HepG2 (cell line): ENCODE measurements around the gene TGM2. TPM values are rescaled to one million over a fixed set of nuclear protein-coding genes. Genes with fewer than 3 reads are reported as not detected.

Experiments used
- ATAC-seq: fragments of 200-7000 bp; cut with Tn5 transposase; 3 replicates; pipeline ENCODE4 v1.9.1; 2020; ENCODE audit warnings: mild to moderate bottlenecking, moderate library complexity
- BruUV-seq: library from RNA; stranded (reverse); fragments of 400-500 nt; replicated peaks from 2 replicates; lab custom pipeline; 2021; lab: Mats Ljungman, UMichigan
- CTCF ChIA-PET: fragments of 300-600 bp; formaldehyde crosslinking; extraction: SDS; loops from one replicate; lab custom pipeline; 2021; ENCODE audit warnings: low total read pairs, inconsistent platforms, low intra/inter-chr PET ratio; lab: Yijun Ruan, JAX
- POLR2A ChIA-PET: fragments of 350-600 bp; sonication (Branson Sonifier 250); formaldehyde crosslinking; loops from one replicate; lab custom pipeline; 2020; ENCODE audit warnings: antibody characterized with exemption, inconsistent platforms; lab: Yijun Ruan, JAX
- DNase-seq: peaks from one replicate; pipeline ENCODE4 v3.0.0-alpha.2; 2015; ENCODE audit warnings: low spot score
- FAIRE-seq: peaks from 3 replicates; lab custom pipeline; 2011; peaks lifted over from hg19 to GRCh38; lab: Jason Lieb, UNC
- H2AFZ ChIP-seq: one replicate; pipeline ENCODE4 v1.6.1; 2011; ENCODE audit warnings: low read length, inconsistent platforms
- H3K27ac ChIP-seq: fragments of 300-600 bp; 3 replicates; pipeline ENCODE4 v1.8.0; 2011; ENCODE audit warnings: mixed run types, mild to moderate bottlenecking, mixed read lengths, low read length, inconsistent platforms; ENCODE audit not compliant: insufficient read depth; ENCODE audit errors: extremely low read length
- H3K27me3 ChIP-seq, 2 experiments: fragments of 200-600 bp in 1 of 2; 2 replicates in 1 of 2; 3 replicates in 1 of 2; pipeline versions ENCODE4 v1.6.0 to v1.8.0; 2011; ENCODE audit warnings: low read length in 2 of 2, mild to moderate bottlenecking in 2 of 2, moderate library complexity in 2 of 2, inconsistent platforms in 1 of 2; ENCODE audit not compliant: insufficient read depth in 2 of 2, control insufficient read depth in 1 of 2
- H3K36me3 ChIP-seq, 2 experiments: fragments of 200-600 bp in 1 of 2; replicated peaks in 1 of 2; 2 replicates in 1 of 2; 3 replicates in 1 of 2; pipeline versions ENCODE4 v1.5.1 to v1.8.0; 2011; ENCODE audit warnings: low read length in 2 of 2, inconsistent platforms in 1 of 2; ENCODE audit not compliant: insufficient read depth in 2 of 2, control insufficient read depth in 1 of 2
- H3K4me1 ChIP-seq: 2 replicates; pipeline ENCODE4 v1.5.1; 2012; ENCODE audit warnings: low read length, inconsistent platforms; ENCODE audit not compliant: insufficient read depth
- H3K4me2 ChIP-seq: 2 replicates; pipeline ENCODE4 v1.6.0; 2011; ENCODE audit warnings: low read depth, low read length, inconsistent platforms
- H3K4me3 ChIP-seq, 3 experiments: fragments of 200-600 bp in 1 of 3; sonication (generic), shearing (Covaris generic) in 1 of 3; replicated peaks in 1 of 3; 2 replicates each; pipeline ENCODE4 v1.5.1; 2011 to 2016; ENCODE audit warnings: low read length in 3 of 3, inconsistent platforms in 2 of 3, low read depth in 2 of 3, mild to moderate bottlenecking in 2 of 3, control low read depth in 1 of 3, mixed read lengths in 1 of 3; ENCODE audit not compliant: insufficient read depth in 1 of 3
- H3K79me2 ChIP-seq: one replicate; pipeline ENCODE4 v1.6.1; 2011; ENCODE audit warnings: low read length, inconsistent platforms; ENCODE audit not compliant: insufficient read depth
- H3K9ac ChIP-seq: 2 replicates; pipeline ENCODE4 v1.6.0; 2011; ENCODE audit warnings: mild to moderate bottlenecking, low read depth, low read length, inconsistent platforms; ENCODE audit not compliant: insufficient read depth
- H3K9me3 ChIP-seq: 2 replicates; pipeline ENCODE4 v1.5.1; 2012; ENCODE audit warnings: mild to moderate bottlenecking, low read length
- H4K20me1 ChIP-seq: 2 replicates; pipeline ENCODE4 v1.6.0; 2011; ENCODE audit warnings: inconsistent platforms, mild to moderate bottlenecking, low read length, moderate library complexity; ENCODE audit not compliant: insufficient read depth
- ATF7 ChIP-seq, 2 experiments: fragments of 450-650 bp in 1 of 2; sonication (generic) in 1 of 2; formaldehyde crosslinking in 1 of 2; IDR thresholded peaks; 2 replicates each; pipeline versions ENCODE4 v1.4.0 to v1.6.1; 2016 to 2020; ENCODE audit warnings: antibody characterized with exemption in 1 of 2, mild to moderate bottlenecking in 1 of 2, missing genetic modification reagents in 1 of 2
- POLR2A ChIP-seq, 2 experiments: IDR thresholded peaks; 2 replicates each; pipeline ENCODE4 v1.6.1; 2011; ENCODE audit warnings: low read depth in 2 of 2, low read length in 2 of 2, mild to moderate bottlenecking in 1 of 2, moderate library complexity in 1 of 2; ENCODE audit not compliant: insufficient read depth in 1 of 2
- ZNF121 ChIP-seq: sonication (generic); formaldehyde crosslinking; IDR thresholded peaks from 2 replicates; pipeline ENCODE4 v1.5.0; 2020; ENCODE audit warnings: mild to moderate bottlenecking, missing genetic modification reagents
- ZNF331 ChIP-seq: sonication (generic); formaldehyde crosslinking; IDR thresholded peaks from 2 replicates; pipeline ENCODE4 v1.4.0; 2020; ENCODE audit warnings: missing genetic modification reagents
- WGBS: methylation state at CpG from one replicate; pipeline ENCODE4 v1.1.6; 2017; ENCODE audit warnings: low lambda C conversion rate; 5-methylcytosine and 5-hydroxymethylcytosine counted together
- in situ Hi-C: cut with HindIII; loops from 2 replicates; pipeline ENCODE4 v1.10.0; 2017; ENCODE audit warnings: low pct_unique_long_range_greater_than_20kb; ENCODE audit not compliant: extremely low pct_ligation_motif_present
- intact Hi-C: fragments of 100-400 bp; cut with micrococcal nuclease; formaldehyde crosslinking; loops from one replicate; pipeline ENCODE4 v1.10.0; 2022; ENCODE audit not compliant: unreplicated experiment
- polyA plus RNA-seq, 8 experiments: library from polyadenylated mRNA; depleted of rRNA in 3 of 8; stranded (reverse) in 7 of 8; unstranded in 1 of 8; fragments of >200 nt; fragmentation: Illumina TruSeq in 4 of 8; extraction: Trizol in 4 of 8; gene quantifications; 2 replicates each; pipeline versions ENCODE4 v1.2.1 to v1.2.3, GENCODE V29; 2011 to 2016; ENCODE audit warnings: low read depth in 4 of 8, missing spikeins in 1 of 8, mixed read lengths in 1 of 8; ENCODE audit not compliant: insufficient read depth in 1 of 8
- total RNA-seq, 5 experiments: library from RNA; depleted of rRNA; stranded (reverse); fragments of >200 nt; fragmentation: Illumina TruSeq; extraction: Trizol; gene quantifications; 2 replicates each; pipeline ENCODE4 v1.2.3, GENCODE V29; 2016; ENCODE audit warnings: low read depth in 1 of 5

Gene TGM2
- total and polyA plus RNA-seq, 2 of the 13 experiments (the other 11 are each of a cell fraction or from before 2014, with no cell fraction given), result 4.2 to 46.4 TPM

- 93% methylated on average over 6 of the region's 6 CpGs for WGBS
- Histone ChIP-seq H3K27me3 (no peaks in the 10 kb centered on the region), H3K4me3 (no peak overlapping the region), H2AFZ (no peak overlapping the region), H3K36me3 (peaks cover 27 to 51% of the 10 kb centered on the region in 2 experiments), H3K4me1 (peaks cover 51% of the 10 kb centered on the region), H3K4me2 (no peak overlapping the region), H3K9ac (no peak overlapping the region), H3K9me3 (no peaks in the 10 kb centered on the region), H3K79me2 (no peaks in the 10 kb centered on the region)
- no peak for FAIRE-seq
- intact Hi-C loops, result no loop called here
- ChIA-PET CTCF (no interaction called here), POLR2A (no interaction called here)
- no peak for DNase-seq
- BruUV-seq, result no TSS peak
- TF ChIP-seq ATF7 (IDR thresholded peaks at IDR 0.05) (0 out of 2 replicates have a peak, but pooled peaks have one; percentile 7), ATF7 (CRISPR knock-in tag; IDR thresholded peaks at IDR 0.05) (no peak), ZNF331 (CRISPR knock-in tag) (no peak)
- TF ChIP-seq, all 625 proteins: peak for 1
- no peak overlapping the region for H3K27ac ChIP-seq
- ATAC-seq, result no peak
- no peaks in the 10 kb centered on the region for H4K20me1 ChIP-seq
- in situ Hi-C loops, result no loop called here
Measured at GRCh38 chr20:38091441-38092216, 73.4 kb downstream of the TGM2 start.

GRCh38 chr20:38090061-38090460 lies 75.0 kb downstream of the TGM2 start:
- 0 out of 4 replicates have a peak, but pooled peaks of 1 of the 2 experiments have one; percentile 1 for TF ChIP-seq POLR2A (IDR thresholded peaks at IDR 0.05; ENCODE audit: insufficient read depth in 1 of 2, low read depth in 2 of 2, low read length in 2 of 2)
- TF ChIP-seq ZNF121 (CRISPR knock-in tag), result no peak
- CTCF ChIA-PET, result no interaction called here
- FAIRE-seq (no peak), ATAC-seq (no peak), DNase-seq (no peak)
- intact Hi-C loops, result no loop called here
- Histone ChIP-seq H3K36me3 (peaks cover 36 to 67% of the 10 kb centered on the region in 2 experiments), H3K4me2 (no peak overlapping the region), H2AFZ (no peak overlapping the region), H4K20me1 (no peaks in the 10 kb centered on the region), H3K27ac (no peak overlapping the region), H3K4me3 (no peak overlapping the region), H3K79me2 (peaks cover 2% of the 10 kb centered on the region), H3K4me1 (peaks cover 42% of the 10 kb centered on the region), H3K27me3 (no peaks in the 10 kb centered on the region), H3K9ac (no peak overlapping the region), H3K9me3 (no peaks in the 10 kb centered on the region)
- POLR2A ChIA-PET, result interaction anchor here (1.3 kb wide), 1 partner anchor 54 kb away, joined by 3 read pairs; no protein-coding TSS in a partner anchor
- BruUV-seq, result no TSS peak
- in situ Hi-C loops, result no loop called here
- 96% methylated on average over 7 of the region's 7 CpGs for WGBS
